ENCODE measurements around the gene TMEM245. TPM values are rescaled to one million over a fixed set of nuclear protein-coding genes. Genes with fewer than 3 reads are reported as not detected.

The TMEM245 gene
- total and polyA plus RNA-seq, 10 of the 15 experiments (the other 5 are each of a cell fraction or from before 2014, with no cell fraction given): 7.4 to 36.1 (median 19.0) TPM

GRCh38 chr9:108991479-108991878 lies 128.3 kb downstream of the TMEM245 start:
- no peak overlapping the region for H3K27ac ChIP-seq (ENCODE audit: control insufficient read depth, insufficient read depth)
- CTCF ChIA-PET: no interaction called here
- H3K4me3 ChIP-seq: no peak overlapping the region
- in situ Hi-C loops (cut with MboI): no loop called here
- H3K9me3 ChIP-seq (replicated peaks; ENCODE audit: control insufficient read depth, insufficient read depth, low read length): no peaks in the 10 kb centered on the region
- POLR2A ChIA-PET: no interaction called here
- no peak for ATAC-seq
- no peaks in the 10 kb centered on the region for H3K79me2 ChIP-seq (ENCODE audit: control insufficient read depth, insufficient read depth, low read length)
- 92% methylated on average over 5 of the region's 5 CpGs for WGBS (ENCODE audit: insufficient coverage, insufficient replicate concordance, low lambda C conversion rate, missing lambda C conversion rate)
- TF ChIP-seq HDAC2 (IDR thresholded peaks at IDR 0.05) (no peak), TCF7 (IDR thresholded peaks at IDR 0.05; ENCODE audit: borderline replicate concordance) (no peak), BCL11A (IDR thresholded peaks at IDR 0.05; ENCODE audit: low read depth, low read length) (no peak), DPF2 (IDR thresholded peaks at IDR 0.05) (no peak), POLR2AphosphoS2 (IDR thresholded peaks at IDR 0.05; ENCODE audit: low read depth, low read length) (no peak), ASH2L (IDR thresholded peaks at IDR 0.05; ENCODE audit: borderline replicate concordance, low read depth) (no peak), GATAD2B (conservative IDR thresholded peaks at IDR 0.05; ENCODE audit: low read depth) (no peak), USF1 (IDR thresholded peaks at IDR 0.05; ENCODE audit: borderline replicate concordance, extremely low read length, insufficient read depth, low read depth, low read length) (no peak), CTCF (IDR thresholded peaks at IDR 0.05 in 2 of 3, conservative IDR thresholded peaks at IDR 0.05 in 1 of 3; ENCODE audit: control insufficient read depth in 2 of 3, extremely low read depth in 1 of 3, insufficient read depth in 1 of 3, low read depth in 3 of 3, low read length in 3 of 3) (no peak), CBX3 (IDR thresholded peaks at IDR 0.05; ENCODE audit: borderline replicate concordance, low read depth) (no peak), RFX5 (IDR thresholded peaks at IDR 0.05; ENCODE audit: low read depth, low read length) (no peak), CBX5 (IDR thresholded peaks at IDR 0.05; ENCODE audit: low read depth) (no peak), IKZF1 (conservative IDR thresholded peaks at IDR 0.05) (no peak), EGR1 (IDR thresholded peaks at IDR 0.05; ENCODE audit: borderline replicate concordance in 1 of 2, low read depth in 2 of 2, low read length in 2 of 2) (no peak), SRF (IDR thresholded peaks at IDR 0.05; ENCODE audit: low read depth in 2 of 2, low read length in 2 of 2) (no peak), MXI1 (IDR thresholded peaks at IDR 0.05; ENCODE audit: low read depth, low read length) (no peak), JUND (IDR thresholded peaks at IDR 0.05; ENCODE audit: low read depth, low read length) (no peak)
- RAD21 ChIA-PET (ENCODE audit: unreplicated experiment): no interaction called here
- no peak overlapping the region for H2AFZ ChIP-seq (ENCODE audit: control insufficient read depth, low read depth, low read length)
- H3K36me3 ChIP-seq (ENCODE audit: control insufficient read depth in 2 of 2, insufficient read depth in 2 of 2, low read length in 1 of 2): no peaks in the 10 kb centered on the region
- FAIRE-seq: peak; percentile 7
- no peak overlapping the region for H3K4me2 ChIP-seq (ENCODE audit: control insufficient read depth, insufficient read depth)
- BruUV-seq (replicated peaks): no TSS peak
- SMC1A ChIA-PET (ENCODE audit: uncharacterized antibody, unreplicated experiment): no interaction called here
- H4K20me1 ChIP-seq (ENCODE audit: control insufficient read depth, insufficient read depth): no peaks in the 10 kb centered on the region
- no peaks in the 10 kb centered on the region for H3K27me3 ChIP-seq (replicated peaks in 1 of 2; ENCODE audit: control insufficient read depth in 2 of 2, insufficient read depth in 2 of 2, low read length in 1 of 2)
- intact Hi-C loops (cut with micrococcal nuclease; ENCODE audit: unreplicated experiment): no loop called here
- no peak overlapping the region for H3K9ac ChIP-seq (ENCODE audit: control insufficient read depth, insufficient read depth, low read length)
- no peak for DNase-seq (ENCODE audit: low read depth, low spot score)
- peaks cover 5% of the 10 kb centered on the region for H3K4me1 ChIP-seq (ENCODE audit: control insufficient read depth, insufficient read depth, low read length)
